SKM-1 (cell line): Measurements from ENCODE around the gene SERPINA12.
"Not testable (repeated sequence)": the region's sequence is repeated elsewhere in the genome, so short reads cannot be mapped to it uniquely, and the experiment has no call there.

ENCODE experiments used
- DNase-seq: peaks from one replicate; lab custom pipeline; 2025; ENCODE audit not compliant: unreplicated experiment; lab: John Stamatoyannopoulos, UW

Gene SERPINA12

GRCh38 chr14:94538070-94538740 is 28.9 kb upstream of the SERPINA12 start:
- no peak for DNase-seq

- DNase-seq = no peak
These were observed 27.6 kb upstream of the SERPINA12 start for GRCh38 chr14:94536836-94537235.

DNA sequence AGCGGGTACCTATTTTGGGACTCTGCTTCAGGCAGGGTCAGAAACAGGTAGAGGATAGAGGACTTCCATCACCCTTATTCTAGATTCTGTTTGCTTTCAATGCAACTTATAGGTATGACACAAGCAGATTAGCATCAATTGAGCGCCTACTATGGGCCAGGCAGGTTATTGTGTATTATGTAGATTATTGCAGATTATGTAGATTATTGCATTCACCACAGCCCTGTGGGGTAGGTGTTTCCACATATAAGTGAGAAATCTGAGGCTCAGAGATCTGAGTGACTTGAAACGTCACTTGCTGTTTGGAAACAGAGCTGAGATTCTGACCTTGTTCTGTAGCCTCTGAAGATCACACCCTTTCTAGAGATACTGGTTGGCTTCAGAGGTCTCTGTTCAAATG is 26.2 kb upstream of the SERPINA12 start:
- no peak for DNase-seq

DNA sequence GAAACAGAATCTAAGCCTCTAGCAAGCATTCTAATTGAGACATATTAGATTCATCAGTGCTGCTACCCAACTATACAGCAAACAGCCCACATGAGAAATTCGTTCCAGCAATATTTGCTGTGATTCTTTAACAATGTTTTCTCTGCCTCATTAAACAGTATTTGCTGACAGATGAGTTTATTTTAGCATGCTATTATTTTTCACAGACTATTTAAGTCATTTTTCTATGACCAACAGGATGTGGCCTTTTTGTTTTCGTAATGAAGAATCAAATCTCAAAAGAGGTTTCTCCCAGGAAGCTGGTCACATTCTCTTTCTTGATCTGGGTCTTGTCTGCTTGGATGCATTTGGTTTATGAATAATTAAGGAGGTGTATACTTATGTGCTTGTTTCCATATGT is 23.2 kb upstream of the SERPINA12 start:
- no peak for DNase-seq

DNA sequence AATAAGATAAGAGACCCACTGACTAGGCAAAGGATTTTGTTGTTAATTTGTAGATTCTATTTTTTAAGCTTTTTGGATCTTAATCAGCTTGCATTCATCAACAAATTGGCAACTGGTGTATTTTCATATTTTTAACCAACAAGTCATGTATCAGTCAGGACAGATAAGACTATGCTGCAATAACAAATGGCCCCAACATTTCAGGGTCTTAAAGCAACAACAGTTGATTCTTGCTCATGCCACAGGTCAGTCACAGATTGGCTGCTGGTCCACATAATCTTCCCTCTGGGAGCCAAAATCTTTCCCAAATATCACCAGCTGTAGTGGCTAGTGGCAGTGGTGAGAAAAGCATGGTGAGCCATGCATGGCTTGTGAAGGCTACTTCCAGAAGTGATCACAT is 21.9 kb upstream of the SERPINA12 start:
- no peak for DNase-seq

DNA sequence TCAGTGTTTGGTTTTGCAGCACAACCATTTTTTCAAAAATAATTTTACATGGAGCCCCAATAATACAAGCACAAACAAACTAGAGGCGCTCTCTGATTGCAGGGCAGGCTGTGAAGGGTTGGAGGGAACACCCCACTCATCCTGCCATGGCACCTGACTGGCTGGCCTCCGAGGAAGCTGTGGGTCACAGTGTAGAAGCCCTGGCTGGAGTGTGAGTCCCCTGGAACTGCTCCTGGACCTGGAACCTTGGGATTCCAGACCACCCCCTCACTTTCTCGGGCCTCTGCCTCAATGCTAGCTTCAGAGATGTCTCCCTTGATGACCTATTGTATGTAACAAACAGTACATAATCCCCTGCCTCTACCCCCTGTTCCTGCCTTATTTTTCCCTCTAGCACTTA is 14.8 kb upstream of the SERPINA12 start:
- no peak for DNase-seq

- DNase-seq = no peak
These were observed 14.0 kb upstream of the SERPINA12 start for GRCh38 chr14:94523265-94523664.

- no peak for DNase-seq
These were observed 13.0 kb upstream of the SERPINA12 start for GRCh38 chr14:94522115-94522724.

- no peak for DNase-seq
These were observed 12.3 kb upstream of the SERPINA12 start for GRCh38 chr14:94521375-94522114.

GRCh38 chr14:94517641-94518257 is 8.5 kb upstream of the SERPINA12 start:
- no peak for DNase-seq

DNA sequence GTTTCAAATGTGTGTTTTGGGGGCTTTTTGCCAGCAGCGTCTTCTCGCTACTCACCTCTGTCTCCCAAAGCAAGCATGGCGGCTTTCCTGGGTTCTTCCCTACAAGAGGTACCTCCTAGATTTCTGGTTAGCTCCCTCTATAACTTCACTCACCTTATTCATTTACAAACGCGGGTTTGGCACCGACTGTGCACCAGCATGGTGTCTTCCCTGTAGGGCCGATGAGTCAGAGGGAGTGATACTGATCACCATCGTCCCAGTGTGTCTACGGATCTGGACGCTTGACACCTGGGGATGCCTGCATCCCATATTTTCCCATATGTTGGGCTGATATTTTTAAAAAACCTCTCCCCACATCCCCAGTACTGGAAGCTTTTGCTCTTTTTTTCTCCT is 8.0 kb upstream of the SERPINA12 start:
- no peak for DNase-seq

GRCh38 chr14:94515856-94516255 is 6.6 kb upstream of the SERPINA12 start:
- DNase-seq = no peak

DNA sequence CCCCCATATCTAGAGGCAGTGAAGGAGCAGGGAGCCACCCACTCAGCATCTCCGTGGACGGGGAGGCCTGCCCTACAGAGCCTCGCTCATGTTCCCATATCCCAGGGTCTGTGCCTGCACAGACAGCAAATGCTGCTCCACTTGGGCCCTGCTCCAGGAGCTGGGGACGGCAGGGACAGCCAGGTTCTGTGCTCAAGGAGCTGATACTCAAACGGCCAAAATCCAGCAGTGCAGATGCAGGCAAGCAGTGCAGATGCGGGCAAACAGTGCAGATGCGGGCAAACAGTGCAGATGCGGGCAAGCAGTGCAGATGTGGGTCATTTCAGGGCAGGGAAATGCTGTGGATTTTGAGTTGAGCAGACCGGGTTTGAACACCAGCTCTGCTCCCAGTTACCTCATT is 6.2 kb upstream of the SERPINA12 start:
- DNase-seq = no peak

GRCh38 chr14:94514351-94514750 is 5.1 kb upstream of the SERPINA12 start:
- DNase-seq = no peak

GRCh38 chr14:94510481-94510880 is 1.2 kb upstream of the SERPINA12 start:
- DNase-seq = not testable (repeated sequence)

DNA sequence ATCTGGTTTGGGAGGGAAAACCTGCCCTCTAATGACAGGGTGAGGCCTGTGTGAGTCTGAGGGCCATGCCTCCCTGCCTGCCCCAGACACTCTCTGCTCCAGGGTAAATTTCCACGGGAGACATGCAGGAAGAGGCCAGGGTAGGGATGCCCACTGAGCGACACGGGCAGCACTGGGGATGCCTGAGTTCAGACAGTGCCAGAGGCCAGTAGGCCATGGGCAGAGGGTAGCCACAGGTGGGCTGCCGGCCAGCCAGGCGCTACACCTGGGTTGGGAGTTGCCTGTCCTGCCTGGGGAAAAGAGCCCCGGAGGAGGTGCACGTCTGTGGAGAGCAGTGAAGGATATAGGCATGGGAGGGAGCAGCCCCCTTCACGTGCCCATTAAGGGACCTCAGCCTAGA is 3.6 kb downstream of the SERPINA12 start:
- DNase-seq = no peak

- DNase-seq = no peak
These were observed 4.1 kb downstream of the SERPINA12 start for GRCh38 chr14:94505206-94505605.

- DNase-seq = no peak
These were observed 7.4 kb downstream of the SERPINA12 start for GRCh38 chr14:94501588-94502516.

- DNase-seq = no peak
These were observed 9.0 kb downstream of the SERPINA12 start for GRCh38 chr14:94500264-94500663.

- DNase-seq = no peak
These were observed 9.6 kb downstream of the SERPINA12 start for GRCh38 chr14:94499673-94500072.

GRCh38 chr14:94498215-94498614 is 11.1 kb downstream of the SERPINA12 start:
- no peak for DNase-seq
